IMR-90 (cell line): ENCODE results near the gene ADH5. TPM values are rescaled to one million over a fixed set of nuclear protein-coding genes. Genes with fewer than 3 reads are reported as not detected.

Experiments
- ATAC-seq: fragments of 200-7000 bp; cut with Tn5 transposase; 2 replicates; pipeline ENCODE4 v1.9.1; 2020; ENCODE audit warnings: low read depth, mild to moderate bottlenecking, moderate library complexity
- BruUV-seq: library from RNA; stranded (reverse); fragments of 400-500 nt; replicated peaks from 2 replicates; lab custom pipeline; 2021; lab: Mats Ljungman, UMichigan
- CTCF ChIA-PET: fragments of 300-600 bp; formaldehyde crosslinking; extraction: SDS; loops from one replicate; lab custom pipeline; 2021; ENCODE audit warnings: antibody characterized with exemption; lab: Yijun Ruan, JAX
- POLR2A ChIA-PET: fragments of 300-600 bp; sonication (Branson Sonifier 250); formaldehyde crosslinking; loops from one replicate; lab custom pipeline; 2022; ENCODE audit warnings: antibody characterized with exemption; ENCODE audit not compliant: unreplicated experiment; lab: Charles Lee
- DNase-seq: peaks from one replicate; pipeline ENCODE4 v3.0.0; 2013
- H2AFZ ChIP-seq: replicated peaks from 2 replicates; pipeline ENCODE3; 2013; ENCODE audit warnings: low read length, mild to moderate bottlenecking; ENCODE audit not compliant: poor library complexity
- H2AK5ac ChIP-seq: 2 replicates; pipeline ENCODE4 v1.6.1; 2013; ENCODE audit warnings: low read depth, low read length, inconsistent platforms
- H2AK9ac ChIP-seq: replicated peaks from 2 replicates; pipeline ENCODE3; 2013; ENCODE audit warnings: mild to moderate bottlenecking, low read depth, low read length, moderate library complexity; ENCODE audit not compliant: poor library complexity
- H2BK120ac ChIP-seq: 2 replicates; pipeline ENCODE4 v1.6.1; 2013; ENCODE audit warnings: low read depth, low read length, inconsistent platforms
- H2BK15ac ChIP-seq: 3 replicates; pipeline ENCODE4 v1.6.1; 2013; ENCODE audit warnings: low read depth, low read length, inconsistent platforms
- H2BK20ac ChIP-seq: 2 replicates; pipeline ENCODE4 v1.6.1; 2013; ENCODE audit warnings: low read depth, mild to moderate bottlenecking, inconsistent platforms, low read length, moderate library complexity
- H2BK5ac ChIP-seq: 2 replicates; pipeline ENCODE4 v1.6.1; 2013; ENCODE audit warnings: mild to moderate bottlenecking, low read depth, low read length, inconsistent platforms; ENCODE audit not compliant: poor library complexity, severe bottlenecking
- H3K14ac ChIP-seq: replicated peaks from 2 replicates; pipeline ENCODE4 v1.6.1; 2013; ENCODE audit warnings: low read depth, low read length, inconsistent platforms
- H3K18ac ChIP-seq: 2 replicates; pipeline ENCODE4 v1.6.1; 2013; ENCODE audit warnings: low read depth, low read length, control low read depth
- H3K23ac ChIP-seq: 2 replicates; pipeline ENCODE4 v1.6.1; 2013; ENCODE audit warnings: low read depth, low read length, inconsistent platforms
- H3K27ac ChIP-seq: 2 replicates; pipeline ENCODE4 v1.5.1; 2013; ENCODE audit warnings: mild to moderate bottlenecking, control low read depth, low read length; ENCODE audit not compliant: insufficient read depth
- H3K27me3 ChIP-seq: 2 replicates; pipeline ENCODE4 v1.6.1; 2013; ENCODE audit warnings: low read length; ENCODE audit not compliant: control insufficient read depth, insufficient read depth
- H3K36me3 ChIP-seq: 2 replicates; pipeline ENCODE4 v1.6.1; 2013; ENCODE audit warnings: low read length, mixed read lengths; ENCODE audit not compliant: control insufficient read depth, insufficient read depth
- H3K4ac ChIP-seq: 2 replicates; pipeline ENCODE4 v1.6.1; 2013; ENCODE audit warnings: low read depth, low read length, inconsistent platforms
- H3K4me1 ChIP-seq: 2 replicates; pipeline ENCODE4 v1.6.1; 2013; ENCODE audit warnings: low read length, mixed read lengths; ENCODE audit not compliant: control insufficient read depth, insufficient read depth
- H3K4me2 ChIP-seq: 2 replicates; pipeline ENCODE4 v1.6.1; 2013; ENCODE audit warnings: low read depth, mild to moderate bottlenecking, control low read depth, low read length, moderate library complexity
- H3K4me3 ChIP-seq: 2 replicates; pipeline ENCODE4 v1.5.1; 2013; ENCODE audit warnings: low read depth, mild to moderate bottlenecking, control low read depth, low read length, moderate library complexity; ENCODE audit not compliant: insufficient read depth
- H3K56ac ChIP-seq: 2 replicates; pipeline ENCODE4 v1.6.1; 2013; ENCODE audit warnings: low read length, inconsistent platforms; ENCODE audit not compliant: insufficient read depth; ENCODE audit errors: extremely low read depth
- H3K79me1 ChIP-seq, 2 experiments: 2 replicates each; pipeline ENCODE4 v1.6.1; 2013; ENCODE audit warnings: low read length in 2 of 2, inconsistent platforms in 1 of 2, low read depth in 1 of 2
- H3K9ac ChIP-seq: 2 replicates; pipeline ENCODE4 v1.6.1; 2013; ENCODE audit warnings: low read depth, low read length, control low read depth
- H3K9me1 ChIP-seq: 2 replicates; pipeline ENCODE4 v1.6.1; 2013; ENCODE audit warnings: low read length, inconsistent platforms; ENCODE audit not compliant: insufficient read depth
- H3K9me3 ChIP-seq: 2 replicates; pipeline ENCODE4 v1.6.1; 2013; ENCODE audit warnings: low read length; ENCODE audit not compliant: control insufficient read depth, insufficient read depth
- H4K20me1 ChIP-seq: 2 replicates; pipeline ENCODE4 v1.6.1; 2013; ENCODE audit warnings: low read length, inconsistent platforms; ENCODE audit not compliant: insufficient read depth
- H4K5ac ChIP-seq: 2 replicates; pipeline ENCODE4 v1.6.1; 2013; ENCODE audit warnings: mild to moderate bottlenecking, low read depth, low read length, control low read depth
- H4K8ac ChIP-seq, 2 experiments: 2 replicates each; pipeline ENCODE4 v1.6.1; 2013; ENCODE audit warnings: low read depth in 2 of 2, low read length in 2 of 2, control low read depth in 1 of 2, inconsistent platforms in 1 of 2
- H4K91ac ChIP-seq: 2 replicates; pipeline ENCODE4 v1.6.1; 2013; ENCODE audit warnings: low read depth, low read length, inconsistent platforms; ENCODE audit not compliant: insufficient read depth
- BHLHE40 ChIP-seq: fragments of 150-350 bp; IDR thresholded peaks from 2 replicates; pipeline ENCODE4 v1.6.1; 2016; ENCODE audit warnings: mild to moderate bottlenecking, low read depth, low read length
- CEBPB ChIP-seq: IDR thresholded peaks from 2 replicates; pipeline ENCODE4 v1.6.1; 2012; ENCODE audit warnings: low read depth, low read length, improper control_type of control experiment
- CHD1 ChIP-seq: IDR thresholded peaks from 2 replicates; pipeline ENCODE4 v1.6.1; 2012; ENCODE audit warnings: low read depth, low read length, improper control_type of control experiment
- ELK1 ChIP-seq: fragments of 150-350 bp; IDR thresholded peaks from 2 replicates; pipeline ENCODE4 v1.6.1; 2016; ENCODE audit warnings: low read depth, mild to moderate bottlenecking, low read length, moderate library complexity, borderline replicate concordance
- FOS ChIP-seq: fragments of 150-350 bp; IDR thresholded peaks from 2 replicates; pipeline ENCODE4 v1.6.1; 2016; ENCODE audit warnings: low read depth, low read length
- MAFK ChIP-seq: IDR thresholded peaks from 2 replicates; pipeline ENCODE4 v1.6.1; 2012; ENCODE audit warnings: low read depth, low read length, improper control_type of control experiment
- MAZ ChIP-seq: IDR thresholded peaks from 2 replicates; pipeline ENCODE4 v1.6.1; 2012; ENCODE audit warnings: low read depth, mild to moderate bottlenecking, low read length, improper control_type of control experiment, moderate library complexity, borderline replicate concordance
- MXI1 ChIP-seq: IDR thresholded peaks from 2 replicates; pipeline ENCODE4 v1.6.1; 2012; ENCODE audit warnings: low read depth, mild to moderate bottlenecking, low read length, moderate library complexity, borderline replicate concordance
- NFE2L2 ChIP-seq: fragments of 150-350 bp; IDR thresholded peaks from 2 replicates; pipeline ENCODE4 v1.6.1; 2016; ENCODE audit warnings: low read depth, mild to moderate bottlenecking, low read length
- POLR2A ChIP-seq: IDR thresholded peaks from 2 replicates; pipeline ENCODE4 v1.6.1; 2012; ENCODE audit warnings: mild to moderate bottlenecking, low read depth, low read length
- RAD21 ChIP-seq: IDR thresholded peaks from 2 replicates; pipeline ENCODE4 v1.6.1; 2012; ENCODE audit warnings: low read length, improper control_type of control experiment
- RCOR1 ChIP-seq: IDR thresholded peaks from 2 replicates; pipeline ENCODE4 v1.6.1; 2012; ENCODE audit warnings: mild to moderate bottlenecking, low read length, improper control_type of control experiment; ENCODE audit not compliant: insufficient replicate concordance
- RFX5 ChIP-seq: IDR thresholded peaks from 2 replicates; pipeline ENCODE4 v1.8.0; 2012; ENCODE audit warnings: low read depth, mild to moderate bottlenecking, low read length, moderate library complexity
- SMC3 ChIP-seq: fragments of 150-350 bp; IDR thresholded peaks from 2 replicates; pipeline ENCODE4 v1.6.1; 2016; ENCODE audit warnings: low read depth, mild to moderate bottlenecking, antibody characterized with exemption, low read length, moderate library complexity
- WGBS, 2 experiments: methylation state at CpG; one replicate each; pipeline versions ENCODE4 v1.1.5 to v1.1.7; 2013; ENCODE audit warnings: missing lambda C conversion rate in 2 of 2; ENCODE audit not compliant: insufficient read length in 1 of 2; ENCODE audit errors: extremely low coverage in 2 of 2; 5-methylcytosine and 5-hydroxymethylcytosine counted together
- dilution Hi-C: fragments of 300-500 bp; cut with HindIII; formaldehyde crosslinking; loops from one replicate; pipeline ENCODE4 v1.14.3; 2018; ENCODE audit warnings: low sequenced_read_pairs; ENCODE audit not compliant: unreplicated experiment
- in situ Hi-C: fragments of 300-500 bp; cut with MboI; formaldehyde crosslinking; loops from 3 replicates; pipeline ENCODE4 v1.14.3; 2019; ENCODE audit warnings: low sequenced_read_pairs, inconsistent platforms, mixed read lengths
- intact Hi-C: fragments of 100-400 bp; cut with micrococcal nuclease; formaldehyde crosslinking; loops from 2 replicates; pipeline ENCODE4 v1.10.0; 2022
- polyA plus RNA-seq, 3 experiments: library from polyadenylated mRNA; depleted of rRNA; stranded (reverse); fragments of >200 nt; gene quantifications; 2 replicates each; pipeline ENCODE4 v1.2.3, GENCODE V29; 2012; ENCODE audit warnings: low replicate concordance in 1 of 3
- total RNA-seq: library from RNA; depleted of rRNA; stranded (reverse); fragments of >200 nt; gene quantifications from 2 replicates; pipeline ENCODE4 v1.2.3, GENCODE V29; 2012
- TF ChIP-seq, protein P1 (sequence below): fragments of 150-350 bp; IDR thresholded peaks from 2 replicates; pipeline ENCODE4 v1.6.1; 2017; ENCODE audit warnings: mild to moderate bottlenecking, antibody characterized with exemption, low read length, low read depth

ADH5 gene
- total and polyA plus RNA-seq, 2 of the 4 experiments (the other 2 are of a cell fraction): 140 to 178 TPM

GRCh38 chr4:99047710-99048109 lies 40.9 kb downstream of the ADH5 start (continued):
- TF ChIP-seq MAZ: no peak
- TF ChIP-seq RFX5: no peak
- TF ChIP-seq RCOR1: no peak
- no peak for TF ChIP-seq FOS

DNA sequence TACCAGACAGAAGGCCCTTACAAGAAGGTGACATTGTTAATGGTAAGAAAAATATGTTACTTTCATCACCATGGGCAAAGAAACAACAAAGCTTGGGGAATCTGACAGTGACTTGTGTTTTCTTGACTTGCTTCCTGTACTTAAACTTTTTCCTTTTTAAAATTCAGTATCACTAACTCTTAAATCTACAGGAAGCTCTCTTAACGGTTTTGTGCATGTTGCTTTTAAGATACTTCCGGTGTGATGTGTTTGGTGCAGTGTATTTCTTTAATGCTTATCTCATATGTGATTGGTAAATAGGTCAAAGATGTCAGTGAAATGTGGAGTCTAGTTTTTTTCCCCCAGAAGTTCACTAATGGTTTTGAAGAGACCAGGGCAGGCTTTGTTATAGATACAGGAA lies 45.2 kb downstream of the ADH5 start:
- no peaks in the 10 kb centered on the region for H3K4me1 ChIP-seq
- TF ChIP-seq RCOR1 (no peak), RAD21 (no peak), CEBPB (no peak), BHLHE40 (no peak), NFE2L2 (no peak), MAFK (no peak), MXI1 (no peak), RFX5 (no peak), SMC3 (no peak), FOS (no peak), POLR2A (no peak), CHD1 (no peak), ELK1 (no peak)
- TF ChIP-seq, protein P1, sequence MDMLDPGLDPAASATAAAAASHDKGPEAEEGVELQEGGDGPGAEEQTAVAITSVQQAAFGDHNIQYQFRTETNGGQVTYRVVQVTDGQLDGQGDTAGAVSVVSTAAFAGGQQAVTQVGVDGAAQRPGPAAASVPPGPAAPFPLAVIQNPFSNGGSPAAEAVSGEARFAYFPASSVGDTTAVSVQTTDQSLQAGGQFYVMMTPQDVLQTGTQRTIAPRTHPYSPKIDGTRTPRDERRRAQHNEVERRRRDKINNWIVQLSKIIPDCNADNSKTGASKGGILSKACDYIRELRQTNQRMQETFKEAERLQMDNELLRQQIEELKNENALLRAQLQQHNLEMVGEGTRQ: no peak

More for the DNA sequence above, 45.2 kb downstream of the ADH5 start:
- no peak overlapping the region for H4K5ac ChIP-seq
- H2BK5ac ChIP-seq: no peak overlapping the region
- H3K9ac ChIP-seq: no peak overlapping the region
- ChIA-PET POLR2A (interaction anchor here (0.7 kb wide), 1 partner anchor 750 kb away, joined by 4 read pairs; no protein-coding TSS in a partner anchor), CTCF (interaction anchor here (0.9 kb wide), 1 partner anchor 13 kb away, joined by 3 read pairs; no protein-coding TSS in a partner anchor)
- no peak overlapping the region for H3K14ac ChIP-seq
- no TSS peak for BruUV-seq
- no peak overlapping the region for H2AK5ac ChIP-seq
- no peak overlapping the region for H2AK9ac ChIP-seq
- H3K18ac ChIP-seq: no peak overlapping the region
- dilution Hi-C loops: no loop called here
- in situ Hi-C loops: no loop called here
- no peaks in the 10 kb centered on the region for H3K27me3 ChIP-seq
- peaks cover 3 to 8% of the 10 kb centered on the region in 2 experiments; a peak in 1 of 4 replicates for H3K79me1 ChIP-seq
- no peak overlapping the region for H3K56ac ChIP-seq
- H3K36me3 ChIP-seq: peaks cover 5% of the 10 kb centered on the region
- H2BK120ac ChIP-seq: no peak overlapping the region
- no peak overlapping the region for H3K4me2 ChIP-seq
- ATAC-seq (no peak), DNase-seq (no peak)
- no CpG with 5 or more reads among the region's 2 CpGs for WGBS, 2 experiments
- no peaks in the 10 kb centered on the region for H3K9me1 ChIP-seq
- no peak overlapping the region for H3K23ac ChIP-seq
- H4K20me1 ChIP-seq: no peaks in the 10 kb centered on the region
- H3K9me3 ChIP-seq: no peaks in the 10 kb centered on the region
- H3K27ac ChIP-seq: no peak overlapping the region
- H4K8ac ChIP-seq: no peak overlapping the region
- H2BK20ac ChIP-seq: no peak overlapping the region
- H2BK15ac ChIP-seq: no peak overlapping the region
- no peak overlapping the region for H3K4ac ChIP-seq
- H4K91ac ChIP-seq: no peak overlapping the region
- H2AFZ ChIP-seq: no peak overlapping the region
- H3K4me3 ChIP-seq: no peak overlapping the region
- intact Hi-C loops: no loop called here
